Caco-2 (cell line): ENCODE data around the gene SLBP. TPM values are rescaled to one million over a fixed set of nuclear protein-coding genes. Genes with fewer than 3 reads are reported as not detected.

Experiments
- BruUV-seq: library from RNA; stranded (reverse); fragments of 400-500 nt; replicated peaks from 2 replicates; lab custom pipeline; 2021; lab: Mats Ljungman, UMichigan
- CTCF ChIA-PET: fragments of 300-600 bp; sonication (Branson Sonifier 250); formaldehyde crosslinking; loops from one replicate; lab custom pipeline; 2022; ENCODE audit warnings: antibody characterized with exemption; lab: Charles Lee
- POLR2A ChIA-PET: fragments of 300-600 bp; sonication (Branson Sonifier 250); formaldehyde crosslinking; loops from one replicate; lab custom pipeline; 2022; ENCODE audit warnings: antibody characterized with exemption; lab: Charles Lee
- DNase-seq, 2 experiments: peaks; one replicate each; pipeline versions ENCODE4 v3.0.0 to v3.0.0-alpha.2; 2020 to 2022
- H3K27me3 ChIP-seq: replicated peaks from 2 replicates; pipeline ENCODE4 v1.6.0; 2011; ENCODE audit warnings: low read length; ENCODE audit not compliant: control insufficient read depth, insufficient read depth
- H3K36me3 ChIP-seq: 2 replicates; pipeline ENCODE4 v1.5.1; 2011; ENCODE audit warnings: low read length; ENCODE audit not compliant: control insufficient read depth, insufficient read depth
- H3K4me1 ChIP-seq: fragments of 250-450 bp; sonication (Bioruptor Pico); 2 replicates; pipeline ENCODE4 v1.5.1; 2020; ENCODE audit warnings: mild to moderate bottlenecking
- H3K4me3 ChIP-seq: 2 replicates; pipeline ENCODE4 v1.5.1; 2011; ENCODE audit warnings: low read depth, mild to moderate bottlenecking, control low read depth, low read length
- H3K9me3 ChIP-seq: fragments of 250-450 bp; sonication (Bioruptor Pico); 2 replicates; pipeline ENCODE4 v1.5.1; 2020; ENCODE audit warnings: mild to moderate bottlenecking, moderate library complexity
- H3K27ac Mint-ChIP-seq: one replicate; pipeline ENCODE4 v1.8.0; 2022; ENCODE audit warnings: mixed read lengths; ENCODE audit not compliant: unreplicated experiment
- H3K27me3 Mint-ChIP-seq: one replicate; pipeline ENCODE4 v1.8.0; 2022; ENCODE audit warnings: mixed read lengths; ENCODE audit not compliant: insufficient read depth, unreplicated experiment
- H3K36me3 Mint-ChIP-seq: one replicate; pipeline ENCODE4 v1.8.0; 2022; ENCODE audit warnings: mild to moderate bottlenecking, mixed read lengths; ENCODE audit not compliant: insufficient read depth, unreplicated experiment
- H3K4me1 Mint-ChIP-seq: one replicate; pipeline ENCODE4 v1.8.0; 2022; ENCODE audit warnings: low read depth, mixed read lengths; ENCODE audit not compliant: unreplicated experiment
- H3K4me3 Mint-ChIP-seq: one replicate; pipeline ENCODE4 v1.8.0; 2022; ENCODE audit warnings: mild to moderate bottlenecking, moderate library complexity, mixed read lengths; ENCODE audit not compliant: unreplicated experiment
- H3K9me3 Mint-ChIP-seq: one replicate; pipeline ENCODE4 v1.8.0; 2022; ENCODE audit warnings: mixed read lengths; ENCODE audit not compliant: unreplicated experiment
- intact Hi-C: fragments of 100-400 bp; cut with micrococcal nuclease; formaldehyde crosslinking; loops from one replicate; pipeline ENCODE4 v1.10.0; 2022; ENCODE audit not compliant: unreplicated experiment
- total RNA-seq: library from RNA; stranded (reverse); gene quantifications from 2 replicates; pipeline ENCODE4 v1.2.3, GENCODE V29; 2022
- TF ChIP-seq, protein P1 (sequence below), 2 experiments: fragments of 200-600 bp in 1 of 2; IDR thresholded peaks; 1 replicate in 1 of 2; 2 replicates in 1 of 2; pipeline versions ENCODE4 v1.5.1 to v1.8.0; 2011 to 2022; ENCODE audit warnings: antibody characterized with exemption in 1 of 2, control low read depth in 1 of 2, inconsistent platforms in 1 of 2, low read depth in 1 of 2, low read length in 1 of 2, mild to moderate bottlenecking in 1 of 2, moderate library complexity in 1 of 2; ENCODE audit not compliant: insufficient read depth in 1 of 2, severe bottlenecking in 1 of 2, unreplicated experiment in 1 of 2

SLBP gene
- total RNA-seq, 1 experiment from 2014 or later, result 116 TPM

DNA sequence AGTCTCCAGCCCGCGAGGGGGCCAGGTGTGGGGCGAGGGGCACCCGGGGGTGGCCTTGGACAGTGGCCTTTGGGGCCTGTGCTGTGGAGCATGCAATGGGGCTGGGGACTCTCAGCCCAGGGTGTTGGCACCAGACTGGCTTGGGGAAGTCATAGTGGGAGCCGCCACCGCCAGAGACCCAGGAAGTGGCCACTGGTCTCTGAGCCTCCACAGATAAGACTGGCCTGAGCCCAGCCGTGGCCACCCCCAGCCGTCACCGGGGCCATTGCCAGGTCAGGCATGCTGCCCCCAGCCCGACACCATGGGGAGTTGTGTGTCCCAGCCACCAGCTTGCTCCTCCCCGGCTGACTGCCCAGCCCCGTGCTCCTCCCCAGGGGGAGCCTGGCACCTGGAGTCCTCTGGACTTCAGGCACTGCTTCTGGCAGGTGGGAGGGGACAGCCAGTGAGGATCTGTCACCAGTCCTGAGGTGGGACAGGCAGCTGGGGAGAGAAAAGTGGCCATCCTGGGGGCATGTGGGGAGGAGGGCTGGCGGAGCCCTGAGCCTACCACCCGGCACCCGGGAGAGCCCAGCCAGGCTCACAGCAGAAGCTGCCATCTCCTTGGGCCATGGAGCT lies 41.7 kb upstream of the SLBP start:
- no peaks in the 10 kb centered on the region for H3K36me3 ChIP-seq
- Mint-ChIP-seq H3K27ac (no peak overlapping the region), H3K4me3 (no peak overlapping the region), H3K4me1 (no peaks in the 10 kb centered on the region), H3K27me3 (no peaks in the 10 kb centered on the region), H3K9me3 (no peaks in the 10 kb centered on the region), H3K36me3 (no peaks in the 10 kb centered on the region)
- CTCF ChIA-PET, result interaction anchor here (0.8 kb wide), 1 partner anchor 14 kb away, joined by 3 read pairs; no protein-coding TSS in a partner anchor
- no peaks in the 10 kb centered on the region for H3K27me3 ChIP-seq
- intact Hi-C loops, result no loop called here
- no peak overlapping the region for H3K4me3 ChIP-seq
- DNase-seq, result no peak
- BruUV-seq, result no TSS peak
- H3K4me1 ChIP-seq, result peaks cover 8% of the 10 kb centered on the region; the same call in 1 of the 2 replicates
- POLR2A ChIA-PET, result interaction anchor here (0.5 kb wide), 1 partner anchor 81 kb away, joined by 3 read pairs; no protein-coding TSS in a partner anchor
- no peaks in the 10 kb centered on the region for H3K9me3 ChIP-seq
- TF ChIP-seq, protein P1, sequence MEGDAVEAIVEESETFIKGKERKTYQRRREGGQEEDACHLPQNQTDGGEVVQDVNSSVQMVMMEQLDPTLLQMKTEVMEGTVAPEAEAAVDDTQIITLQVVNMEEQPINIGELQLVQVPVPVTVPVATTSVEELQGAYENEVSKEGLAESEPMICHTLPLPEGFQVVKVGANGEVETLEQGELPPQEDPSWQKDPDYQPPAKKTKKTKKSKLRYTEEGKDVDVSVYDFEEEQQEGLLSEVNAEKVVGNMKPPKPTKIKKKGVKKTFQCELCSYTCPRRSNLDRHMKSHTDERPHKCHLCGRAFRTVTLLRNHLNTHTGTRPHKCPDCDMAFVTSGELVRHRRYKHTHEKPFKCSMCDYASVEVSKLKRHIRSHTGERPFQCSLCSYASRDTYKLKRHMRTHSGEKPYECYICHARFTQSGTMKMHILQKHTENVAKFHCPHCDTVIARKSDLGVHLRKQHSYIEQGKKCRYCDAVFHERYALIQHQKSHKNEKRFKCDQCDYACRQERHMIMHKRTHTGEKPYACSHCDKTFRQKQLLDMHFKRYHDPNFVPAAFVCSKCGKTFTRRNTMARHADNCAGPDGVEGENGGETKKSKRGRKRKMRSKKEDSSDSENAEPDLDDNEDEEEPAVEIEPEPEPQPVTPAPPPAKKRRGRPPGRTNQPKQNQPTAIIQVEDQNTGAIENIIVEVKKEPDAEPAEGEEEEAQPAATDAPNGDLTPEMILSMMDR (IDR thresholded peaks at IDR 0.05; ENCODE audit: insufficient read depth in 1 of 2, low read depth in 1 of 2, low read length in 1 of 2, severe bottlenecking in 1 of 2, unreplicated experiment in 1 of 2), result no peak

- Histone ChIP-seq H3K36me3 (no peaks in the 10 kb centered on the region), H3K4me3 (no peak overlapping the region), H3K4me1 (peaks cover 8% of the 10 kb centered on the region; the same call in 1 of the 2 replicates), H3K27me3 (no peaks in the 10 kb centered on the region), H3K9me3 (no peaks in the 10 kb centered on the region)
- TF ChIP-seq, protein P1 (IDR thresholded peaks at IDR 0.05; ENCODE audit: insufficient read depth in 1 of 2, low read depth in 1 of 2, low read length in 1 of 2, severe bottlenecking in 1 of 2, unreplicated experiment in 1 of 2), result no peak
- no TSS peak for BruUV-seq
- Mint-ChIP-seq H3K9me3 (no peaks in the 10 kb centered on the region), H3K4me1 (no peaks in the 10 kb centered on the region), H3K27me3 (no peaks in the 10 kb centered on the region), H3K4me3 (no peak overlapping the region), H3K36me3 (no peaks in the 10 kb centered on the region), H3K27ac (no peak overlapping the region)
- POLR2A ChIA-PET, result no interaction called here
- CTCF ChIA-PET, result no interaction called here
- intact Hi-C loops, result no loop called here
- DNase-seq, result no peak
These were observed 41.2 kb upstream of the SLBP start for GRCh38 chr4:1753294-1753696.

DNA sequence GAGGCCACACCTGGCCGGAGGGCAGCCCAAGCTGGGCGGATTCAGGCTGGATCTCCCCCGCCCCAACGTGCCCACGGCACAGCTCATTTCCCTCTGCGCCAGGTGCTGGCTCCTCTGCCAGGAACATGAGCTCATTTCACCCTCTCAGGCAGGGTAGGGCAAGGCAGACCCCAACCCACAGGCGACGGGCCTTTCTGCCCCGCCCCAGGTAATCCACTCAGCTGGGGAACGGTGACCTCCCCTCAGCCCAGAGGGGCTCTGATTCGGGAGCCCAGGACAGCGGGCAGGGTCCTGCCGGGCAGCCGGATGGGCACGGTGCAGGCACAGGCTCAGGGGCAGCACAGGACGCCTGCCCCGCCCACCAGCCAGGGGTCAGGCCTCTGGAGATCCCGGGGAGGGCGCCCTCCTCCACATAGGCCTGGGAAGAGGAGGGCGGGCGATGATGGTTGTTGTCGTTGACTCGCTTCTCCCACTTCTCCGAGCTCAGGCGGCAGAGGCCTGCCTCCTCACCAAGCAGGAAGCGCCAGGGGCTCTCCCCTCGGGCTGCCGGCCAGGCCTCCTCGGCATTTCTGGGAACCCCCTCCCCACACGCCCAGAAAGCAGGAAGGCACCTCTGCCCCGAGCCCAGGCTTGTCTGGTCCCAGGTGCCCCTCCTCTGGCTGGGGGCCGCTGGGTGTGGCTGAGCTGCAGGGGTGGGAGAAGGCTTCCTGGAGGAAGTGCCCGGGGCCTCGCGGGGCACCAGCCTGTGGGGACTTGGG lies 40.3 kb upstream of the SLBP start:
- ChIA-PET CTCF (interaction anchor here (0.7 to 1.1 kb wide), 2 partner anchors 14 to 57 kb away, joined by 3 to 4 read pairs; no protein-coding TSS in a partner anchor), POLR2A (no interaction called here)
- TF ChIP-seq, protein P1 (IDR thresholded peaks at IDR 0.05; ENCODE audit: insufficient read depth in 1 of 2, low read depth in 1 of 2, low read length in 1 of 2, severe bottlenecking in 1 of 2, unreplicated experiment in 1 of 2), result no peak
- no TSS peak for BruUV-seq
- no peaks in the 10 kb centered on the region for H3K9me3 ChIP-seq
- H3K27me3 Mint-ChIP-seq, result no peaks in the 10 kb centered on the region
- no peaks in the 10 kb centered on the region for H3K9me3 Mint-ChIP-seq
- intact Hi-C loops, result no loop called here
- H3K4me3 ChIP-seq, result no peak overlapping the region
- H3K4me1 Mint-ChIP-seq, result no peaks in the 10 kb centered on the region
- DNase-seq, result no peak
- H3K27me3 ChIP-seq, result no peaks in the 10 kb centered on the region
- peaks cover 4% of the 10 kb centered on the region; the same call in 1 of the 2 replicates for H3K4me1 ChIP-seq
- H3K4me3 Mint-ChIP-seq, result no peak overlapping the region
- no peak overlapping the region for H3K27ac Mint-ChIP-seq
- no peaks in the 10 kb centered on the region for H3K36me3 Mint-ChIP-seq
- H3K36me3 ChIP-seq, result no peaks in the 10 kb centered on the region
